Measurements from ENCODE around the gene NEDD4. TPM values are rescaled to one million over a fixed set of nuclear protein-coding genes. Genes with fewer than 3 reads are reported as not detected.

Gene NEDD4
- total and polyA plus RNA-seq, 4 donors: 3.5 to 22.0 (median 7.7) TPM

DNA sequence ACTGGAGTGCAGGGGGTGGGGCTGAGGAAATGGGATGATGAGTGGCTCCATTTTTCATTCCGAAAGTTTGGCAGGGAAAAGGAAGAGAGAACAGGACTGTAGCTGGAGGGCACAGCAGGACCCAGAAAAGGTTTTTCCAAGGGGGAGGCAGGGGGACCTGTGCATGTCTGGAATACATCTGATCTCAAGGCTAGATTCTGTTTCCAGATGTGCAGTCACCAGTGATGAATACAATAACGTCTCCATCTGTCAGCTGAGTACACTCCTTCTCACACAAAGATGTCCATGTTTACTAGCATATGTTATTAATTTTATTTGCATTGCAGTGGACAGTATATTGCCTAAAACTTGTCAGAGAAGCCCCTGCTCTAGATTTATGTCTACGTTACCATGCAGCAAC, 210.5 kb downstream of the NEDD4 start:
- no peaks in the 10 kb centered on the region for H3K36me3 ChIP-seq (ENCODE audit: control insufficient read depth in 4 of 4, insufficient read depth in 4 of 4, low read length in 4 of 4)
- ATAC-seq (ENCODE audit: insufficient read depth, low FRiP score) (no peak), DNase-seq (no peak)
- no peaks in the 10 kb centered on the region for H3K27me3 ChIP-seq (ENCODE audit: control insufficient read depth in 3 of 3, insufficient read depth in 3 of 3, low read length in 2 of 3)
- WGBS, 2 donors: 78% methylated on average over 3 of the region's 3 CpGs
- H3K9me3 ChIP-seq (ENCODE audit: control insufficient read depth in 4 of 4, insufficient read depth in 3 of 4, low read length in 3 of 4): no peaks in the 10 kb centered on the region
- TF ChIP-seq, protein P1, sequence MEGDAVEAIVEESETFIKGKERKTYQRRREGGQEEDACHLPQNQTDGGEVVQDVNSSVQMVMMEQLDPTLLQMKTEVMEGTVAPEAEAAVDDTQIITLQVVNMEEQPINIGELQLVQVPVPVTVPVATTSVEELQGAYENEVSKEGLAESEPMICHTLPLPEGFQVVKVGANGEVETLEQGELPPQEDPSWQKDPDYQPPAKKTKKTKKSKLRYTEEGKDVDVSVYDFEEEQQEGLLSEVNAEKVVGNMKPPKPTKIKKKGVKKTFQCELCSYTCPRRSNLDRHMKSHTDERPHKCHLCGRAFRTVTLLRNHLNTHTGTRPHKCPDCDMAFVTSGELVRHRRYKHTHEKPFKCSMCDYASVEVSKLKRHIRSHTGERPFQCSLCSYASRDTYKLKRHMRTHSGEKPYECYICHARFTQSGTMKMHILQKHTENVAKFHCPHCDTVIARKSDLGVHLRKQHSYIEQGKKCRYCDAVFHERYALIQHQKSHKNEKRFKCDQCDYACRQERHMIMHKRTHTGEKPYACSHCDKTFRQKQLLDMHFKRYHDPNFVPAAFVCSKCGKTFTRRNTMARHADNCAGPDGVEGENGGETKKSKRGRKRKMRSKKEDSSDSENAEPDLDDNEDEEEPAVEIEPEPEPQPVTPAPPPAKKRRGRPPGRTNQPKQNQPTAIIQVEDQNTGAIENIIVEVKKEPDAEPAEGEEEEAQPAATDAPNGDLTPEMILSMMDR (IDR thresholded peaks at IDR 0.05; ENCODE audit: control extremely low read depth, extremely low read depth): no peak
- H3K4me3 ChIP-seq: no peak overlapping the region
- no peak overlapping the region for H3K9ac ChIP-seq (ENCODE audit: insufficient read depth in 1 of 2, low read length in 2 of 2)
- no peak overlapping the region for H3K27ac ChIP-seq (ENCODE audit: low read depth in 1 of 2, low read length in 1 of 2)
- H3K4me1 ChIP-seq (ENCODE audit: control insufficient read depth in 5 of 5, insufficient read depth in 5 of 5, low read length in 5 of 5): peaks cover 0 to 5% (median 0%) of the 10 kb centered on the region in 5 donors

DNA sequence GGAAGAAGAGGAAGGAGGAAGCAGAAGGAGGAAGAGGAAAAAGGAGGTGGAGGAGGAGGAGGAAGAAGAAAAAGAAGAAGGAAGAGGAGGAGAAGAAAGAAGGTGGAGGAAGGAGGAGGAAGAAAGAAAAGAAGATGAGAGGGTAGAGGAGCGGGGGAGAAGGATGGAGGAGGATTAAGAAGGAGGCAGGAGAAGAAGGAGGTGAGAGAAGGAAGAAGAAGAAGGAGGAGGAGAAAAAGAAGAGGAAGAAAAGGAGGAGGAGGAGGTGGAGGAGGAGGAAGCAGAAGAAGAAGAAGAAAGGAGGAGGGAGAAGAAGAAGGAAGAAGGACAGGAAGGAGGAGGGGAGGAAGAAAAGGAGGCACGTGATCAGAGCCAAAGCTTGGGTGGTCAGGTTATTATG, 213.1 kb downstream of the NEDD4 start:
- WGBS, 2 donors: 50 to 72% methylated on average over 1 to 2 of the region's 2 CpGs
- no peak for DNase-seq
- peaks cover 0 to 5% (median 0%) of the 10 kb centered on the region in 5 donors for H3K4me1 ChIP-seq (ENCODE audit: control insufficient read depth in 5 of 5, insufficient read depth in 5 of 5, low read length in 5 of 5)
- no peaks in the 10 kb centered on the region for H3K36me3 ChIP-seq (ENCODE audit: control insufficient read depth in 4 of 4, insufficient read depth in 4 of 4, low read length in 4 of 4)
- TF ChIP-seq, protein P1 (IDR thresholded peaks at IDR 0.05; ENCODE audit: control extremely low read depth, extremely low read depth): no peak
- H3K27me3 ChIP-seq (ENCODE audit: control insufficient read depth in 3 of 3, insufficient read depth in 3 of 3, low read length in 2 of 3): no peaks in the 10 kb centered on the region
- no peaks in the 10 kb centered on the region for H3K9me3 ChIP-seq (ENCODE audit: control insufficient read depth in 4 of 4, insufficient read depth in 3 of 4, low read length in 3 of 4)
- no peak overlapping the region for H3K4me3 ChIP-seq
- no peak overlapping the region for H3K27ac ChIP-seq (ENCODE audit: low read depth in 1 of 2, low read length in 1 of 2)
- no peak overlapping the region for H3K9ac ChIP-seq (ENCODE audit: insufficient read depth in 1 of 2, low read length in 2 of 2)
- no peak for ATAC-seq (ENCODE audit: insufficient read depth, low FRiP score)

DNA sequence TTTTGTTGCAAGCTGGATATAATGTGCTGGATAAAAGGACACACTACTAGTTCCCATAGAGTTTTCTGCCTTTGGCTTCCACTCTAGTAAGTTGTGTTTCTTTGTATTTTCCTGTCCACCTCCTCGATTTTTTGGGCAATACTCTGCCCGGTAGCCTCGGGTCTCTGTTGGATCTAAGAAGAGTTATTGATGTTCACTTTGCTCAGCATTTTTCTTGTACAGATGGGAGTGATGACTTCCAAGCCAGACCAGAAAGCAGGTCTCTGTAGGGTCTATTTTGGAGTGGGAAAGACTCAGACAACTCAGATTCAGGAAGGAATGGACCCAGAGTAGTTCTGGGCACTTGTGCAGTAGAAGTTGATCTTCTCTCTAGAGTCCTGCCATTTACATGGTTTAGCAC, 214.5 kb downstream of the NEDD4 start:
- WGBS, 2 donors: 83 to 90% methylated on average over 3 of the region's 3 CpGs
- ATAC-seq (ENCODE audit: insufficient read depth, low FRiP score): no peak
- H3K9me3 ChIP-seq (ENCODE audit: control insufficient read depth in 4 of 4, insufficient read depth in 3 of 4, low read length in 3 of 4): no peaks in the 10 kb centered on the region

More for the DNA sequence above, 214.5 kb downstream of the NEDD4 start:
- H3K27ac ChIP-seq (ENCODE audit: low read depth in 1 of 2, low read length in 1 of 2): no peak overlapping the region
- DNase-seq: no peak
- H3K36me3 ChIP-seq (ENCODE audit: control insufficient read depth in 4 of 4, insufficient read depth in 4 of 4, low read length in 4 of 4): no peaks in the 10 kb centered on the region
- H3K4me1 ChIP-seq (ENCODE audit: control insufficient read depth in 5 of 5, insufficient read depth in 5 of 5, low read length in 5 of 5): no peaks in the 10 kb centered on the region
- no peak overlapping the region for H3K4me3 ChIP-seq
- TF ChIP-seq, protein P1 (IDR thresholded peaks at IDR 0.05; ENCODE audit: control extremely low read depth, extremely low read depth): no peak
- H3K27me3 ChIP-seq (ENCODE audit: control insufficient read depth in 3 of 3, insufficient read depth in 3 of 3, low read length in 2 of 3): no peaks in the 10 kb centered on the region
- no peak overlapping the region for H3K9ac ChIP-seq (ENCODE audit: insufficient read depth in 1 of 2, low read length in 2 of 2)

Small RNAs within 50 kb of the gene (small RNA-seq; reads per million reads assigned to genes)
- gene RN7SL568P (ENCODE audit: low replicate concordance): not detected
